H9 (cell line): ENCODE measurements around the gene MSX2. TPM values are rescaled to one million over a fixed set of nuclear protein-coding genes. Genes with fewer than 3 reads are reported as not detected.

Source experiments
- DNase-seq: peaks from one replicate; pipeline ENCODE4 v3.0.0-alpha.2; 2017
- H2AFZ ChIP-seq: one replicate; pipeline ENCODE4 v1.6.1; 2013; ENCODE audit warnings: mild to moderate bottlenecking, low read length, control low read depth, moderate library complexity
- H2AK5ac ChIP-seq: 2 replicates; pipeline ENCODE4 v1.6.1; 2013; ENCODE audit warnings: low read length, control low read depth, mixed read lengths; ENCODE audit not compliant: insufficient read length
- H2BK120ac ChIP-seq: one replicate; pipeline ENCODE4 v1.6.1; 2013; ENCODE audit warnings: low read depth, mild to moderate bottlenecking, low read length, control low read depth, inconsistent platforms; ENCODE audit not compliant: poor library complexity, severe bottlenecking
- H2BK12ac ChIP-seq: 2 replicates; pipeline ENCODE4 v1.6.1; 2013; ENCODE audit warnings: low read length, control low read depth, mixed read lengths, low read depth; ENCODE audit not compliant: insufficient read length
- H2BK15ac ChIP-seq: 2 replicates; pipeline ENCODE4 v1.6.1; 2013; ENCODE audit warnings: low read depth, low read length, control low read depth
- H2BK20ac ChIP-seq: one replicate; pipeline ENCODE4 v1.6.1; 2013; ENCODE audit warnings: low read depth, mild to moderate bottlenecking, low read length, control low read depth, inconsistent platforms; ENCODE audit not compliant: poor library complexity, severe bottlenecking
- H2BK5ac ChIP-seq: 2 replicates; pipeline ENCODE4 v1.6.1; 2013; ENCODE audit warnings: low read length, control low read depth, mixed read lengths; ENCODE audit not compliant: insufficient read length
- H3K14ac ChIP-seq: 2 replicates; pipeline ENCODE4 v1.6.1; 2013; ENCODE audit warnings: low read length, control low read depth; ENCODE audit not compliant: insufficient read depth
- H3K18ac ChIP-seq: 2 replicates; pipeline ENCODE4 v1.6.1; 2013; ENCODE audit warnings: low read depth, mild to moderate bottlenecking, mixed read lengths, low read length, control low read depth; ENCODE audit not compliant: insufficient read length
- H3K23ac ChIP-seq: 2 replicates; pipeline ENCODE4 v1.6.1; 2013; ENCODE audit warnings: low read length, control low read depth, mixed read lengths, low read depth; ENCODE audit not compliant: insufficient read length
- H3K23me2 ChIP-seq: 2 replicates; pipeline ENCODE4 v1.6.1; 2013; ENCODE audit warnings: low read depth, mild to moderate bottlenecking, mixed read lengths, low read length, control low read depth; ENCODE audit not compliant: insufficient read length, poor library complexity, severe bottlenecking
- H3K27ac ChIP-seq: 2 replicates; pipeline ENCODE4 v1.5.1; 2013; ENCODE audit warnings: low read length, control low read depth, mixed read lengths, low read depth; ENCODE audit not compliant: insufficient read length
- H3K27me3 ChIP-seq: 2 replicates; pipeline ENCODE4 v1.6.1; 2013; ENCODE audit warnings: low read length, control low read depth, inconsistent platforms; ENCODE audit not compliant: insufficient read depth
- H3K4ac ChIP-seq: 2 replicates; pipeline ENCODE4 v1.6.1; 2013; ENCODE audit warnings: low read depth, mild to moderate bottlenecking, control low read depth, inconsistent platforms, low read length, moderate library complexity
- H3K4me1 ChIP-seq: 2 replicates; pipeline ENCODE4 v1.6.1; 2013; ENCODE audit warnings: low read length, control low read depth, inconsistent platforms; ENCODE audit not compliant: insufficient read depth
- H3K4me2 ChIP-seq: 2 replicates; pipeline ENCODE4 v1.6.1; 2013; ENCODE audit warnings: low read length, control low read depth, mixed read lengths; ENCODE audit not compliant: insufficient read length, insufficient read depth
- H3K56ac ChIP-seq: 2 replicates; pipeline ENCODE4 v1.6.1; 2013; ENCODE audit warnings: low read depth, mild to moderate bottlenecking, mixed read lengths, low read length, control low read depth; ENCODE audit not compliant: insufficient read length
- H3K79me1 ChIP-seq: 2 replicates; pipeline ENCODE4 v1.6.1; 2013; ENCODE audit warnings: low read depth, mild to moderate bottlenecking, moderate library complexity, low read length, control low read depth, inconsistent platforms; ENCODE audit not compliant: insufficient read depth, poor library complexity, severe bottlenecking
- H3K79me2 ChIP-seq: 2 replicates; pipeline ENCODE4 v1.6.1; 2013; ENCODE audit warnings: low read length, control low read depth, inconsistent platforms; ENCODE audit not compliant: insufficient read depth
- H3K9ac ChIP-seq: 2 replicates; pipeline ENCODE4 v1.6.1; 2013; ENCODE audit warnings: low read length, control low read depth, mixed read lengths; ENCODE audit not compliant: insufficient read length; ENCODE audit errors: extremely low read depth
- H3K9me3 ChIP-seq: one replicate; pipeline ENCODE4 v1.6.1; 2013; ENCODE audit warnings: low read depth, low read length, inconsistent platforms; ENCODE audit not compliant: control insufficient read depth
- H3T11ph ChIP-seq: one replicate; pipeline ENCODE4 v1.6.1; 2013; ENCODE audit warnings: mild to moderate bottlenecking, low read length, control low read depth, inconsistent platforms
- H4K20me1 ChIP-seq: one replicate; pipeline ENCODE4 v1.6.1; 2013; ENCODE audit not compliant: control insufficient read depth, insufficient read length, insufficient read depth
- H4K5ac ChIP-seq: 2 replicates; pipeline ENCODE4 v1.6.1; 2013; ENCODE audit warnings: low read depth, mild to moderate bottlenecking, mixed read lengths, low read length, control low read depth; ENCODE audit not compliant: insufficient read length
- H4K8ac ChIP-seq: replicated peaks from 2 replicates; pipeline ENCODE4 v1.6.1; 2013; ENCODE audit warnings: low read length, control low read depth, mixed read lengths, low read depth; ENCODE audit not compliant: insufficient read length
- H4K91ac ChIP-seq: 2 replicates; pipeline ENCODE4 v1.6.1; 2013; ENCODE audit warnings: low read depth, mild to moderate bottlenecking, moderate library complexity, mixed read lengths, low read length, control low read depth; ENCODE audit not compliant: insufficient read length
- H3K27ac Mint-ChIP-seq, 3 experiments: 2 replicates in 2 of 3; 3 replicates in 1 of 3; pipeline ENCODE4 v1.8.0; 2020 to 2021; ENCODE audit warnings: mixed read lengths in 3 of 3, mild to moderate bottlenecking in 1 of 3, moderate library complexity in 1 of 3
- H3K27me3 Mint-ChIP-seq: 2 replicates; pipeline ENCODE4 v1.8.0; 2021; ENCODE audit warnings: low read depth, mild to moderate bottlenecking, moderate library complexity, mixed read lengths
- H3K36me3 Mint-ChIP-seq, 3 experiments: 2 replicates in 2 of 3; 3 replicates in 1 of 3; pipeline ENCODE4 v1.8.0; 2020 to 2021; ENCODE audit warnings: low read depth in 3 of 3, mixed read lengths in 3 of 3; ENCODE audit not compliant: insufficient read depth in 1 of 3
- H3K4me1 Mint-ChIP-seq, 2 experiments: 2 replicates each; pipeline ENCODE4 v1.8.0; 2020; ENCODE audit warnings: mixed read lengths in 2 of 2
- H3K4me3 Mint-ChIP-seq, 2 experiments: 2 replicates in 1 of 2; 3 replicates in 1 of 2; pipeline ENCODE4 v1.8.0; 2020 to 2021; ENCODE audit warnings: mild to moderate bottlenecking in 2 of 2, mixed read lengths in 2 of 2, moderate library complexity in 1 of 2
- H3K9me3 Mint-ChIP-seq, 2 experiments: 2 replicates in 1 of 2; 3 replicates in 1 of 2; pipeline ENCODE4 v1.8.0; 2020; ENCODE audit warnings: mild to moderate bottlenecking in 2 of 2, mixed read lengths in 2 of 2, moderate library complexity in 1 of 2
- CTCF ChIP-seq: fragments of 200-600 bp; sonication (generic); conservative IDR thresholded peaks from 3 replicates; pipeline ENCODE4 v1.8.0; 2021; ENCODE audit warnings: antibody characterized with exemption, mild to moderate bottlenecking
- WGBS: extraction: QIAGEN DNeasy Blood & Tissue Kit; methylation state at CpG from one replicate; pipeline ENCODE4 v1.1.7; 2013; ENCODE audit warnings: missing lambda C conversion rate, low lambda C conversion rate, mixed read lengths; ENCODE audit not compliant: insufficient read length; ENCODE audit errors: extremely low coverage; 5-methylcytosine and 5-hydroxymethylcytosine counted together
- total RNA-seq: library from RNA; stranded (reverse); gene quantifications from 2 replicates; pipeline ENCODE4 v1.2.1, GENCODE V29; 2021

The MSX2 gene
- total RNA-seq, 1 experiment from 2014 or later: 0.35 TPM

DNA sequence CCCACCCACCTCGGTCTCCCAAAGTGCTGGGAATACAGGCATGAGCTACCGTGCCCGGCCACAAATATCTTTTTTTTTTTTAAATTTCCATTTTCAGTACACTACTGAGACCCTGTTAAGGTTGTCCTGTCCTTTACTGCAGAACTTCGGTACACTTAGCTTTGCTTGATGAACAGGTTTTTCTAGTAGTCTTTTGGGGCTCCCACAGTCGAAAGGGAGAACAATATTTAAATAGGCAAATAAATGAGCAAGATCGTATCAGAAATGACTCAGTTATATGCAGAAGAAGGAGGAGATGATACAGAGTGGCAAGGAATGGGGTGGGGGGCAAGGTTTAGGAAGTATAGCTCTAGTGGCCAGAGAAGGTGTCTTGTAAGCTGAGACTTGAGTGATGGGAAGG is 52.7 kb downstream of the MSX2 start:
- no peaks in the 10 kb centered on the region for H3K36me3 Mint-ChIP-seq
- WGBS: no CpG with 5 or more reads among the region's 6 CpGs

More for the DNA sequence above, 52.7 kb downstream of the MSX2 start:
- Histone ChIP-seq H4K8ac (no peak overlapping the region), H3K4me1 (no peaks in the 10 kb centered on the region), H2BK15ac (no peak overlapping the region), H3K4ac (no peak overlapping the region), H3K23me2 (no peaks in the 10 kb centered on the region), H3K14ac (no peak overlapping the region), H3K79me2 (no peaks in the 10 kb centered on the region), H2BK120ac (no peak overlapping the region), H2BK20ac (no peak overlapping the region), H4K5ac (no peak overlapping the region), H3K79me1 (no peaks in the 10 kb centered on the region), H3K23ac (no peak overlapping the region), H2AFZ (no peak overlapping the region), H3K4me2 (no peak overlapping the region), H4K20me1 (no peaks in the 10 kb centered on the region), H4K91ac (no peak overlapping the region), H3K9ac (no peak overlapping the region), H3K56ac (no peak overlapping the region), H2BK5ac (no peak overlapping the region), H3K18ac (no peak overlapping the region), H3K27me3 (no peaks in the 10 kb centered on the region), H3K9me3 (no peaks in the 10 kb centered on the region), H2AK5ac (no peak overlapping the region), H3K27ac (no peak overlapping the region), H2BK12ac (no peak overlapping the region), H3T11ph (no peak overlapping the region)
- no peaks in the 10 kb centered on the region for H3K4me1 Mint-ChIP-seq
- no peak for DNase-seq
- H3K27ac Mint-ChIP-seq: no peak overlapping the region
- TF ChIP-seq CTCF: no peak
- H3K4me3 Mint-ChIP-seq: no peak overlapping the region
- peaks cover 23% of the 10 kb centered on the region for H3K27me3 Mint-ChIP-seq
- H3K9me3 Mint-ChIP-seq: no peaks in the 10 kb centered on the region; a peak in 1 of 5 replicates
